ENCODE measurements around the gene SLC39A11.

DNA sequence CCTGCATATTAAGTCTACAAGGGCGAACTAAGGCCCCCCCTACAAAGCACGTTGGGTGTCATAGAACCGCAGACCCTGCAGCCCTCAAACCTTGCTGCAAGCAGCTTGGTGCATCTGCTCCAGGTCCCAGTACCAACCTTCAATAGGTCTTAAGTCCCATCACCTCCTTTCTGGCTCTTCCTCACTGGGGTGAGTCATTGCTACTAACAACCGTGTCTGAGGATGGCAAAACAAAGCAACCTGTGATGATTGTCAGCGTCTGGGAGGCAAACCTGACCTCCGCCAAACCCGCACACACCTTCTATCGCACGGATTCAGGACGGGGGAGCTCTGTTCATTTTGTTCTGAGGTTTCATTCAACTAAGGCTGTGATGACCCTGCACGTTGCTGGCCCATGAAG is 138.9 kb downstream of the SLC39A11 start:
- TF ChIP-seq RNF2 (conservative IDR thresholded peaks at IDR 0.05; ENCODE audit: low read depth) (no peak), HNF4G (IDR thresholded peaks at IDR 0.05; ENCODE audit: borderline replicate concordance, low read depth, low read length) (no peak), HNF4G (CRISPR knock-in tag; IDR thresholded peaks at IDR 0.05; ENCODE audit: borderline replicate concordance, low read depth) (no peak), PPARG (CRISPR knock-in tag; conservative IDR thresholded peaks at IDR 0.05) (no peak), POLR2A (IDR thresholded peaks at IDR 0.05; ENCODE audit: insufficient read depth in 1 of 2, low read depth in 2 of 2, low read length in 2 of 2) (no peak), NCOA2 (CRISPR knock-in tag; IDR thresholded peaks at IDR 0.05) (no peak)
- TF ChIP-seq, protein P1, sequence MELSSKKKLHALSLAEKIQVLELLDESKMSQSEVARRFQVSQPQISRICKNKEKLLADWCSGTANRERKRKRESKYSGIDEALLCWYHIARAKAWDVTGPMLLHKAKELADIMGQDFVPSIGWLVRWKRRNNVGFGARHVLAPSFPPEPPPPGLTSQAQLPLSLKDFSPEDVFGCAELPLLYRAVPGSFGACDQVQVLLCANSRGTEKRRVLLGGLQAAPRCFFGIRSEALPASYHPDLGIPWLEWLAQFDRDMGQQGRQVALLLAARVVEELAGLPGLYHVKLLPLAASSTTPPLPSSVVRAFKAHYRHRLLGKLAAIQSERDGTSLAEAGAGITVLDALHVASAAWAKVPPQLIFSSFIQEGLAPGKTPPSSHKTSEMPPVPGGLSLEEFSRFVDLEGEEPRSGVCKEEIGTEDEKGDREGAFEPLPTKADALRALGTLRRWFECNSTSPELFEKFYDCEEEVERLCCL (CRISPR knock-in tag; IDR thresholded peaks at IDR 0.05; ENCODE audit: borderline replicate concordance), result no peak

Measured in HepG2 (cell line).